ENCODE data around the gene SLC11A2.
"Not testable (repeated sequence)": the region's sequence is repeated elsewhere in the genome, so short reads cannot be mapped to it uniquely, and the experiment has no call there.

The SLC11A2 gene

GRCh38 chr12:50990147-50990727 is 35.9 kb downstream of the SLC11A2 start:
- DNase-seq (ENCODE audit: low read depth), result no peak

- DNase-seq (ENCODE audit: low read depth), result no peak
Observed at GRCh38 chr12:50988871-50989270, 37.3 kb downstream of the SLC11A2 start.

GRCh38 chr12:50988051-50988450 is 38.1 kb downstream of the SLC11A2 start:
- peak; percentile 19 for DNase-seq (ENCODE audit: low read depth)

GRCh38 chr12:50986966-50987737 is 39.0 kb downstream of the SLC11A2 start:
- DNase-seq (ENCODE audit: low read depth), result peak; percentile 29

GRCh38 chr12:50985322-50985721 is 40.9 kb downstream of the SLC11A2 start:
- DNase-seq (ENCODE audit: low read depth), result peak; percentile 70

DNA sequence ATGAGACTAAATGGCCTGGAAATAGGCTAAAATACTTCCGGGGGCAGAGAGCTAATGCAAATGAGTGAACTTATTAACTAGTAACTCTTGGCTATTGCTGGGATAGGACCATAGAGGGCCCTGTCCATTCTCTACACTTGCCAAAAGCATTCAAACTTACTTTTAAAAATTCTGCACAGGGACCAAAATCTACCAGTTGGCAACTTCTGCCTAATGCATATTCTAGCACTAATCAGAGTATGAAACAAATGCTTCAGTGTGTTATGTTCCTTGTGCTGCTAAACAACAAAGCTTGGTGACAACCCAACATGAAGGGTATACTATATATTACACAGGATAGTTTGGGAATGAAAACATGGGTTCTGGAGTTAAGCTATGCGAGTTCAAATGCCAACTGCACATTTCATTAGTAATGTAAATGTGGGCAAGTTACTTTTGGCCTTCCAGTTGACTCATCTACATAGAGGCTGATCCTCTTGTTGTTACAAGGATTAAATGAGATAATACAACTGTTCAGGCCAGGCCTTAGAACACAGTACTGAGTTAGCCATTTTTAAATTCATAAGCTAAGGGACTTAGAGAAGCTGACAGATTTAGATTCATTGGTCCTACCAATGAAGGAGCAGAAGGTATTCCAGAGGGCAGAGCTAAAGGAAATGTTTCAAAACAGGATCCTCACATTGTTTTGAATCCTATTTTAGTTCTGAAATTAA is 41.4 kb downstream of the SLC11A2 start:
- no peak for DNase-seq (ENCODE audit: low read depth)

GRCh38 chr12:50981319-50982239 is 44.6 kb downstream of the SLC11A2 start:
- no peak for DNase-seq (ENCODE audit: low read depth)

GRCh38 chr12:50980545-50980944 is 45.6 kb downstream of the SLC11A2 start:
- DNase-seq (ENCODE audit: low read depth), result no peak

- DNase-seq (ENCODE audit: low read depth), result no peak
Observed at GRCh38 chr12:50979369-50980052, 46.7 kb downstream of the SLC11A2 start.

DNA sequence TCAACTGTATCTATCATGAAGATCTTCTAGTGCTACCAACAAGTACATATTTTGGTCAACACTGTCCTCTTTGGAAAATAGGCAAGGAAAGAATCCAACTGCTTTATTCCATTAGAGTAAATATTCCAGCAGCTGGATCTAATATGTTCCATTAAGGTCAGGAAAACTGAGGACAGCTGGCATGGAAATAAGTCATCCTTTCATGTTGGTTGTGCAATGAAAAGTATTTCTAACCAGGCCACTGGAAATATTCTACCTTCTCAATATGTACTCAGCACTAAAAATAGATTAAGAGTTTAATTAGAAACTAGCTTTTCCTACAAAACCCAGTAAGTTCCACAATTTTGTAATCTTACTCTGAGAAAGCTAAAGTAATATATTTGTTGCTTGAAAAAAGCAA is 54.2 kb downstream of the SLC11A2 start:
- DNase-seq (ENCODE audit: low read depth), result no peak

GRCh38 chr12:50964432-50964831 is 61.8 kb downstream of the SLC11A2 start:
- no peak for DNase-seq (ENCODE audit: low read depth)

- no peak for DNase-seq (ENCODE audit: low read depth)
Observed at GRCh38 chr12:50961708-50962107, 64.5 kb downstream of the SLC11A2 start.

DNA sequence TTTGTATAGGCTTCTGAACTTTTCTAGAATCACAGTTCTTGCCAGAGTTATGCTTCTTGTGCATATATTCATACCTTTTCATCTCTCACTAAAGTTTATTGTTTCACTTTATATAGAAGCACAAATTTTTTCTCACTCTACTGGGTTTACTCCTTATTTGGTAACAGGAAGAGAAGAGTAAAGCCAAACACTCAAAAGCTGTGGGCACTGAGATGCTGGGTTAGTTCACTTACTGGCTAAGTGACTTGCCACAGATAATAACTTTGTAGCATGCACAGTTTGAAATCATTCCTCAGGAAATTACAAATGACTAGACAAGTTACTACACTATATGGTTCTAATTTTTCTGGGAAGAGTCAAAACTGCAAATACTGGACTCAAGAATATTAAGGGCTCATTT is 66.1 kb downstream of the SLC11A2 start:
- no peak for DNase-seq (ENCODE audit: low read depth)

DNA sequence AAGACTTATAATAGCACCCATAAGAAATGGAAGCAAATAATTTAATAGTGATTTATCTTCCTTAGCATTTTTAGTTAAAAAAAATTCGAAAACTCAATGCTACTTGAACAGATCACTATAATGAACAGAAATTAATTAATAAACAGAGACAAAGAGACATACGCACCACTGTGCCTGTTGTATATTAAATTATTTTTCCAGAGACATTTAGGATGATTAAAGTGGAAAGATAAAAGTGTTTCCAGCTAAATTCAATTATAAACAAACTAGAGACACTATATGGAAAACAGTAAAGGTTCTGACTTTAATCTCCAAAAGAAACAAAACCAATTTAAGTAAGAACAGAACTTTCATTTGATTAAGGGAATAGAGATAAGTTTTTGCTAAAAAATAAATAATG is 70.5 kb downstream of the SLC11A2 start:
- no peak for DNase-seq (ENCODE audit: low read depth)

- no peak for DNase-seq (ENCODE audit: low read depth)
Observed at GRCh38 chr12:50955288-50955687, 70.9 kb downstream of the SLC11A2 start.

DNA sequence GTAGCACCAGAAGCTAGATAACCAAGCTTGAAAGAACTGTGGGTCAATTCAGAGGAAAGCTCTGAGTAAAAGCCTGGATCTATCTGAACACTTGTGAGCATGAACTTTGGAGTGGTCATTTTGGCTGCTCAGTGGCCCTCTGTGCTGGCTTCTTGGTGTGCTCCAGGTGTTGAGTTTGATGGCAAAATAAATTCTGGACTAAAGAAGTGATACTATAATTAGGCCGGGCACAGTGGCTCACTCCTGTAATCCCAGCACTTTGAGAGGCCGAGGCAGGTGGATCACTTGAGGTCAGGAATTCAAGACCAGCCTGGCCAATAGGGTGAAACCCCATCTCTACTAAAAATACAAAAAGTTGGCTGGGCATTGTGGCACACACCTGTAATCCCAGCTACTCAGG is 71.4 kb downstream of the SLC11A2 start:
- DNase-seq (ENCODE audit: low read depth), result not testable (repeated sequence)

DNA sequence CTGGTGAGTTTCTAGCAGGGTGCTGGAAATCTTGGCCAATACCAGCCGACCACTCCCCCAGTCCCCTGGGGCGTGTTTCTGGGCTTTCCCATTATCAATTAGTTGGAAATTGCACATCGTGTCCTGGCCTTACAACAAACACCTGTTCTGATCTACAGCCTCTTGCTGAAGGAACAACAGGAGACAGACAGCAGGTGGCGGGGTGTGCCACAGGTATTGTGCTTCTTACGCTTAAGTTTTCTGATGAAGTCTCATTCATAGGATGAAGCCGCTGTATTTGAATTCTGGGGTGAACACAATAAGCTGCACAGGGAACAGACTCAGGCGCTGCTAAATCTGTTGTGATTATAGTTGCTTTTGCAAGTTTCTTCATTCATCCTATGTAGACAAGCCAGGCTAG is 73.1 kb downstream of the SLC11A2 start:
- DNase-seq (ENCODE audit: low read depth), result no peak

- DNase-seq (ENCODE audit: low read depth), result no peak
Observed at GRCh38 chr12:50952510-50952909, 73.7 kb downstream of the SLC11A2 start, which contains the start of gene HIGD1C. Gene HIGD1C, plus strand, starts transcription at chr12:50952544. Its CDS starts 1,455 bp downstream, at chr12:50953999.

DNA sequence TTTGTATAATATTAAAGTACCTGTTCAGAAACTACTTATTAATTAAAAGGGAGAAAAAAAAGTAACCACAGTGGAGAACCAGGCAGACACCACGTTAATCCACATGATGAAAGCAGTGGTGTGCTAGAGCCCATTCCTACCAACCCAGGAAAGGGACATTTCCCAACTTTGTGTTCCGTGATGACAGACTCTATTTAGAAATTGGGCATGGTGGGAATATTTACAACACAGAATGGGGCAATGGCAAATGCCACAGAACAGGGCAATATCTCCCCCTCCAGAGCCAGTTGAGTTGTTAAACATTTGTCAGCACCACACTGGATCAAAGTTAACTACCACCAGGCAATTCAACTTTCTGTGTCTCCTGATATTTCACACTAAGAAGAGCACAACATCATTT is 75.1 kb downstream of the SLC11A2 start:
- DNase-seq (ENCODE audit: low read depth), result no peak

DNA sequence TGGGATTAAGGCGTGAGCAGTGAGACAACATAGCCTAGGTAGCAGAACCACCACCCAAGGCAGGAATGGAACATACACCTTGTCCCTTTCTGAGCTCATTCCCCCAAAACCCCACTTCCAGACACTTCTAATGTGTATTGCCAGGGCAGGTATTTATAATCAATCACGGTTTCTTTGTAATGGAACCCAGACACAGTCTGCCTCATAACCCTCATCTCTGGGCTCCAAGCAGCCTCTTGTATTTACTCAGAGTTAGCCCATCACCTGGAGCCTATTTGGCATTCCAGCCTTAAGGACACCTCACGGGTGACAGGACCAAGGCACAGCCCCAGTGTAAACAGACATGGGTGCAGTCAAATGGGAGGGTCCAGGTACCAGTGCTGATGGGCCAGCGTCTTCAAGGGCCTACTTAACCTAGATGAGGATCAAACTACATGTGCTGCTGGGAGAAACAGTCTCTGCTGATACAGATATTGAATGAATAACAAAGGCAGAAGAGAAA is 76.3 kb downstream of the SLC11A2 start:
- DNase-seq (ENCODE audit: low read depth), result no peak

GRCh38 chr12:50948798-50949197 is 77.4 kb downstream of the SLC11A2 start:
- DNase-seq (ENCODE audit: low read depth), result no peak
